ENCODE measurements around the gene EFHC1.

The EFHC1 gene

DNA sequence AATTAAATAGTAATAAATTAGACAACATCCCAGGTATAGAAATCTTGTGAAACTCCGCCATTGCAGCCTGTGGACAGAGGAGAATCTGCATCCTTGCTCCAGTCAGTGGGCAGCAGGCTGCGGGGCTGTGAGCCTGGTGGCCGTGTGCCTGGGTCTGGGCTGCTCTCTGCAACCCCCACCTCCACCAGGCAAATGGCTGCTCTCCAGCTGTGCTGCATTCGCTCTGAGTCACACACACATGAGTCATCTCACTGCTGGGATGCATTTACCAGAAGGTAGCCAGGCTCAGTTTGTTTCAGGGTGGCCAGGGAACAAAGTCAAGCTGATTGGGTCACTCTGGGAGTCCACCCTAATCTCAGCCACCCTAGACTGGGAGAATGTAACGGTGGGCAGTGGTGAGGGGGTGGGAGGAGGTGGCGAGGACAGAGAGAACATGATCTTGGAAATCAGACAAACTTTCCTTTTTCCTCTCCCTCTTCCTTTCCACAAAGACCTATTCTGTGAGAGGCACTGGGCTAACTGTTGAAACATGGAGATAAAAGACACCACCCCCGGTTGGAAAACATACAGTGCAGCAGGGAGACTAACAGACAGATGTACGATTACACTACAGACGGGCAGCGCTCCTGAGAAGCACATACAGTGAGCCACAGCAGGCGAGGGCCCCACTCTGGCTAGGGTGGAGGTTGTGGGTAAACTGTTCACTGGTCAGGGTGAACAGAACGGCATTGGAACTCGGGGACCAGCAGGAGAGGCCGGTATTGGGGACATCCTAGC, 97.5 kb downstream of the EFHC1 start:
- DNase-seq (ENCODE audit: low spot score) = no peak

DNA sequence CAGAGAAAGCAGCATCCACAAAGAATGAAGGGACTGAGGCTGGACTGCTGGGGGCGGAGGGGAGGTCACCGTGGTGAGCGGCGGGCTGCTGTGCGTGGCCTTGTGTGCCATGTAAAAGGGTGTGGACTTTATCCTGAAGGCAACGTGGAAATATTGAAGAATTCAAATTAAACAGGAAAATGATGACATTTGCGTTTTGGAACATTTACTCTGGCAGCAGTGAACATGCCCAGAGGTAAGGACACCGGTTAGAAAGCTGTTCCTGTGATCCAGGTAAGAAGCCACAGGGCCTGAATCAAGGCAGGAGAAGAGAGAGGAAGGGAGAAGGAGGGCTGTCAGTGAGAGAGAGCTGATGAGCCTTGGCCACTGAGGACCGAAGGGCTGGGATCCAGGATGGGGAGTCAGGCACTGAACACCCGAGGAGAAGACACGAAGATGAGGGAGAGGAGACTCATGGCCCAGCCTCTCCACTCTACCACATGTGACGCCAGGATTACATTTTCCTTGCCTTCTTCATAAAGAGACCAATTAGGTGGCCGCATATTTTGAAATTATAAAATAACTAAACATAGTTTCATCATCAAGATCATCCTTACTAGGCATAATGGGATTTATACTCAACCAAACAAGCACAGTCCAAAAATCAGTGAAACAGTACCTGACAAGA, 98.3 kb downstream of the EFHC1 start:
- no peak for DNase-seq (ENCODE audit: low spot score)

DNA sequence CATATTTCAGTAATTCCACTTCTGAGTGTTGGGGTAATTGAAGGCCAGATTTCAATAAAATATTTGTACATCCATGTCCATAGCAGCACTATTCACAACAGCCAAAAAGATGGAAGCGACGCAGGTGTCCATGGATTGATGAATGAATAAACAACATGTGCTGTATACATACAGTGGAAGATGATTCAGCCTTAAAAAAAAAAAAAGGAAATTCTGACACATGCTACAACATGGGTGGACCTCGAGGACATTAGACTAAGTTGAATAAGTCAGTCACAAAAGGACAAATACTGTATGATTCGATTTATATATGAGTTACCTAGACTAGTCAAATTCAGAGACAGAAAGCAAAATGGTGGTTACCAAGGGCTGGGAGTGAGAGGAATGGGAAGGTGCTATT, 99.5 kb downstream of the EFHC1 start:
- no peak for DNase-seq (ENCODE audit: low spot score)

DNA sequence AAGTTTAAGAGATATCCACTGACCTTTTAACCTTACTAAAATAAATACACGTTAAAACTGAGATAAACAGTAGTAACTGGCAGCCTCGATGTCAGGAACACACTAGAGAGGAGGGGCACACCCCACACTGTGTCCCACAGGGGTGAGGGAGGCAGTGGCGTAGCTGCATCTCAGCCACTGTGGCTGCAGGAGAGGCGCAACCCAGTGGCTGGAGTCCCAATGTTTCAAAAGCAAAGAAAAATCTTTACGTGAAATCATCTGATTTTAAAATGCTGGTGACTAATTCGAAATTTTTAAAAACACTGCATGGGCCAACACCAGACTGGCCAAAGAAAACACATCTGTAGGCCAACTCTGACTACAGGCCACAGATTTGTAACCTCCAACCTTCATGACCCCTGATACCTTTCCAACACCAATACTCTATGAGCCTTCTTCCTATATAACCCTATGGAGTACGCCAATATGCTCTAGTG, 102.0 kb downstream of the EFHC1 start:
- DNase-seq (ENCODE audit: low spot score) = no peak

DNA sequence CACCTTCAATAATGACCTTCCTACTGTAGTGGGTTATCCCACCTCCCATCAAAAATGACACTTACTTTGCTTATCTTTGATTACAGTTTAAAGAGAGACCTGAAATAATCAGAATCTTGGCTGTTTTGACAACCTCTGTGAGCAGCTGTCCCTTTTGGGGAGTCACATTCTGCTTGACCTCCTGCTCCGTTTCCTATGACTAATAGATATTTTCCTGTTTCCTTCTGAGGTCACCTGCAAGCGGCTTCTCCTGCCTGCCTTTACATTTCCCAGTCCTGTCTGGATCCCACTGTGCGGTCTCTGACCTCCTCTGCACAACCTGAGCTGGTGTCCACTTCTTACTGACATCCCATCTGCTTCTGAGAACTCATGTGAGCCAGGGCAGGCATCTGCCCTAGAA, 102.5 kb downstream of the EFHC1 start:
- no peak for DNase-seq (ENCODE audit: low spot score)

DNA sequence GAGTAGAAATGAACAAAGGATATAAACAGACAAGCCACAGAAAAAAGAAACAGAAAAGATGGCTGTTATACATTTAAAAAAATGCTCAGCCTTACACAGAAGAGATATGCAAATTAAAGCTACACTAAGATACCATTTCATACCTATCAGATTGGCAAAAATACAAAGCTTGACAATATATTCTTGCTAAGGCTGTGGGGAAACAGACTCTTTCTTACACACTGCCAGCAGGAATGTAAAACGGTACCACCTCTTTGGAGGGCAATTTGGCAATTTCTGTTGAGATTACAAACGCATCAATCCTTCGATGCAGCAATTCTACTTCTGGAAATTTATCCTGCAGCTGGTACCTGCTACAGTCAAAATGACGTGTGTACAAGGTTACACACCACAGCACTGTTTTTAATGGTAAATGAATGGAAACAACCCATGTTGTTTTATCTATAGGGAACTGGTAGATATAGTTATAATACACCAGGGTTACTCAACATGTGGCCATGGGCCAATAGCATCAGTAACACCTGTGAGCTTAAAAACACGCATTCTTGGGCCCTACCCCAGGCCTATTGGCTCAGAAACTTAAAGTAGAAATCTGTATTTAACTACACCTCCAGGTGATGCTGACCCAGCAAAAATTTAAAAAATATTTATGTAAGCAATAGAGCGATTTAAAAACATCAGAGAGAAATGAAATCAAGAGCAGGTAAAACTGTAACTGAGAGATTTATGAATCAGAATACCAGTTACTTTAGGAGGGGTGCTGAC, 103.4 kb downstream of the EFHC1 start:
- no peak for DNase-seq (ENCODE audit: low spot score)

DNA sequence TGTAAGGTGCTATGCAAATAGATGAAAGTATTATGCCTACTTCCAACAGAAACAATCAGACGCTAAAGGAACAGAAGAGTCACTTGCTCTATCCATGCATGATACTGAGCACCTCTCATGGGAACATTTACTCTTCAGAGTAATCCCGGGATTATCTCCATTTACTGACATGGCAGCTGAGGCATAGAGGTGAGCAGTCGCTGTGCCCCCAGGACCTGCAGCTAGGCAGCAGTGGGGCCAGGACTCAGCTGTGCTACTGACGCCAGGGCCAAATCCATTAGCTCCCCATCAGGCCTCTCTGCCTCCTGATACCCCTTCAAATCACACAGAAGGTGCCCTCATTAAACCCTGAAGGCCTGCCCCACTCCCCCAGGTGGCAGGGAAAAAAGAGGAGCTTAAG, 104.8 kb downstream of the EFHC1 start:
- no peak for DNase-seq (ENCODE audit: low spot score)

DNA sequence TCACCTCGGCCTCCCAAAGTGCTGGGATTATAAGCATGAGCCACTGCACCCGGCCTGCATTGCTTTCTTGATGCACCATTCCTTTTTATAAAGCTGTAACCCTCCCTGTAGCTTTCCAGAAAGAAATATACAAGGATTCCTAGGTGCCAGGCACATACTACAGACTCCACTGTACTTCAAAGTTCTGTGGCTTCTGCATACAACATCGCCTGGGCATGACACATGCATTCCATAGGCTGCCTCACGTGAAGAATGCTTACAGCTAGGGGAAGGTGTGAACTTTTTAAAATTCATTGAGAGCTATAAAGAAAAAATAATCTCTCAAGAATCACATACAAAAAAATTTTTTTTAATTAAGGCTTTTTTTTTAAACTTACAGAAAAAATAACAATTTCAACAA, 106.5 kb downstream of the EFHC1 start:
- DNase-seq (ENCODE audit: low spot score) = no peak

DNA sequence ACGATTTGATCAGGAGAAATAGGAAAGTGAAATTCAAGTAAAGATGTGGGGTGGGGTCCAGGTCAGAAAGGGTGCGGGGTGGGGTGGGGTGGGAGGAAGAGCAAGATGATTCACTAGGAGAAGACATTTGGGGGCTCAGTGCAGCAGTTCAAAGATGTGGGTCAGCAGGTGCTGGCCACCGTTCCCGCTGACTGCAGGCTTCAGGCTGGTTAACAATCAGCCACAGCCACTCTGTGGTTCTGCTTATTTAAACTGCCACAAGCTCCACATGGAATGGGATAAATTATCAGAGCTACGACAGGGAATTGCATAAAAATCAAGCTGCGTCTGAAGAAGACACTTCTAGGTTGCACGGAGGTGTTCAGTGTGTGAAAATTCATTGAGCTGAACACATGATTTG, 107.3 kb downstream of the EFHC1 start:
- DNase-seq (ENCODE audit: low spot score) = no peak

DNA sequence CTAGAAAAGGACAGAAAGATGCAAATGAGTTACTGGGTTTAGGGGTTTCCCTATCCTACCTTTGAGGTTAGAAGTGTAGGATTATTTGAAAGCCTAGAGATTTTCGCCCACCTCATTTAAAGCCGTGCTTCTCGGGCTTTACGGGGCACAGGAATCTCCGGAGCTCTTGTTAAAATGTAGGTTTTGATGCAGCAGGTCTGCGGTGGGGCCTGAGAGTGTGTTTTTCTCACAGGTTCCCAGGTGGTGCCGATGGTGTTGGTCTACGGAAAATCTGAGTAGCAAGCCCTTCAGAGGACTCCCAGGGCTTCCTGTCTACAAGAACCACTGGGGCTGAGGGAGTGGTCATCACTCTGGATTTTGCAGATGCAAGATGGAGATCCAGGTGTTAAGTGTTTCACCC, 109.2 kb downstream of the EFHC1 start:
- DNase-seq (ENCODE audit: low spot score) = no peak

DNA sequence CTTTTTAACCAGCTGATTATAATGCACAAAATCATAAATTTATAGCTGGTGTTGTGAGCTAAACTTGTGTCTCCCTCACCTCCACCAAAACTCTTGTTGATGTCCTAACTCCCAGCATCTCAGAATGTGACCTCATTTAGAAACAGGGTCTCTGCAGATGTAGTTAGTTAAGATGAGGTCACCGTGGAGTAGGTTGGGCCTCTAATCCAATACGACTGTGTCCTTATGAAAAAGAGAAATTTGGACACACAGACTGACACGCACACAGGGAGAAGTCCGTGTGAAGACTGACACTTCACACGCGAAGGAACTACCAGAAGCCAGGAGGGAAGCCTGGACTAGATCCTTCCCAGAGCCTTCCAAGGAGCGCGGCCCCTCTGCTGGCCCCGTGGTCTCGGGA, 110.2 kb downstream of the EFHC1 start:
- no peak for DNase-seq (ENCODE audit: low spot score)

DNA sequence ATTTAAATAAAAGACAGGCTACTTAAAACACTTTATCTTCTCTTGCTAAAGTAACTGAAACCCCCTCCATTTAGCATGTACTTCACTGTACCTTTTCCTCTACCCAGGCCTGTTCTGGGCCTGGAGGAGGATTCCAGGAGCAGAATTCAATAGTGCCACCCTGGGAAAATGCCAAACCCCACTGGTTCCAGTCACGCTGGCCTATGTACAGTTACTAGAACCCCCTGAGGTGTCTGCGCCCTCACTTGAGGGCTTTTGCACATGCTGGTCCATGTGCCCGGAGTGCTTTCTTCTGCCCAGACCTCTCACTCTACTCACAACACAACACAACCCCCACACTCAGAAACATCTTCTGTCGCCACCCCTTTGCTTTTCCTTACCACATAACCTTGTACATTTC, 111.3 kb downstream of the EFHC1 start:
- no peak for DNase-seq (ENCODE audit: low spot score)

DNA sequence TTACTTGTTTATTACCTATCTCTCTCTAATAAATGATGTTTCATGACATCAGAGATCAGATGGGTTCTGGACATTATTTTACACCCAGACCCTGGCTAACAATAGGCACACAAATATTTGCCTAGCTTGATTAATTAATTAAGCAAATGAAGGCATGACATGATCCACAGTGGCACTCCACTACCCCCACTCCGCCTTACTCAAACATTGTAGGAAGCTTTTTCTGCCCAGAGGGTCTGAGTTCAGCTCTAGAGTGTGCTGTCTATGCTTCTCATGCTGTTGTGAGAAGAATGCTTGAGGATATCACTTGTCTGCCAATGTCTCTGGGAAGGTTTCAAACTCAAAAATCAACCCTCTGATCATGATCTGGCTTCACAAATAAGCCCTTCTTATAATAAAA, 111.7 kb downstream of the EFHC1 start:
- DNase-seq (ENCODE audit: low spot score) = no peak

DNA sequence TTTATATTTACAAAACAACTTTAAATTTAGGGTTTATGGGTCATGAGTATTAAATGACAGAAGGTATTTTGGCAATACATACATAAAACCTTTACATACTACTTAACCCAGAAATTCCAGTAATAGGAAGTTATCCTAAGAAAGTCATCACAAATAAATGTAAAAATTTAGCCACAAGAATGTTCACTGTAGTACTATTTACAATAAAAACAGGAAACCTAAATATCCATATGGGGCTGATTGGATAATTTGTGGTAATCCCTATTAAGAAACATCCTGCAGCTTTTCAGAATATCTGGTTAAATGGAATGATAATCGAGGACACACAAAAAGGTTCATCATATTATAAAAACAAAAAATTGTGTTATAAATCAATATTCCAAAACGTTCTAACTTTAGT, 112.3 kb downstream of the EFHC1 start:
- no peak for DNase-seq (ENCODE audit: low spot score)

DNA sequence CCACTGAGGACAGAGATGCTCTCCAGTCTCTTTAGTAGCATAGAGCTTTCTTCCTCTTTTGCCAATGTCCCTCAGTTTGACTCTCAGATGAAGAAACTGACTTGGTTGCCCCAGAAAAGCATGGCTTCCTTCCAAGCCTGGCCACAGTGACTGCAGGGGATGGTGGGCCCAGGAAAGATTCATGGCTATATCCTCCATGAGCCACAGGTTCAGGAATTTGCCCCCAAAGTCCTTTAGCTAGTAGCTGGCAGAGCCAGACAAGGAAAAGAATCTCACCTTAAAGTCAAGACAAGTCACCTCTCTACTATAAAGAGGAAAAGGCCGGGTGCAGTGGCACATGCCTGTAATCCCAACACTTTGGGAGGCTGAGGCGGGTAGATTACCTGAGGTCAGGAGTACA, 113.3 kb downstream of the EFHC1 start:
- no peak for DNase-seq (ENCODE audit: low spot score)

DNA sequence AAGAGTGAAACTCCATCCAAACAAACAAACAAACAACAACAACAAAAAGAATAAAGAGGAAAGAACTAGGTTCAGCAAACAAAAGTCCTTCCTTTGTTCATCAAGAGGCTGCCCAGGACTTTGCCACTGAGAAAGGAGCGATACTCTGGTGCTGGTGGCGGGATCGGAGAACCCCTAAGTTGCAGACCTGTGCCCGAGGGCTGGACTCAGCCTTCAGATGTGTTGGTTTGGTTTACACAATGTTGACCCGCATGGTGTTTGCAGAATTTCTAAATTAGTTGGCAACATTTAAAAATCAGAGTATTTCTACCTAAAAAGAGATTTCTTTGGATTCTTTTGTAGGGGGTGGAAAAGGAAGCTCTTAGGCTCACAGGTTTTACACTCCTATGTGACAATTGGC, 114.2 kb downstream of the EFHC1 start:
- no peak for DNase-seq (ENCODE audit: low spot score)

DNA sequence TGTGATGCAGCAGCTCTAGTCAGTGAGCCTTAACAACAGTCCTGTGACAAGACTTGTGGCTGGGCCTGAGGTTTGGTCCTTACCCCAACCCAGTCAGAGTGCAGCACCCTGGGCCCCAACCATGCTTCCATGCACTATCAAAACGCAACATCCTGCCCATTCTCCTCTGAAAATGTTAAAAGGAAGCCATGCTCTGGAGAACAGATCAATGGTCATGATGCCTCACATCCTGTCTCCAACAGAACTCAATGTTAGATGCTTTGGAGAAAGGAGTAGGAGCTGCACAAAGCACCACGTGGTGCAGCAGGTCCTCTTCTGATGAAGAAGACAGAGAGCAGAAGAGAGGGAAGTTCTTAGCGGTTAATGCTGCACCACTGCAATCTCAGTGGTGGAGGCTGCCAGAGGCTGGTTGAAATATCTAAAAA, 114.8 kb downstream of the EFHC1 start:
- no peak for DNase-seq (ENCODE audit: low spot score)

DNA sequence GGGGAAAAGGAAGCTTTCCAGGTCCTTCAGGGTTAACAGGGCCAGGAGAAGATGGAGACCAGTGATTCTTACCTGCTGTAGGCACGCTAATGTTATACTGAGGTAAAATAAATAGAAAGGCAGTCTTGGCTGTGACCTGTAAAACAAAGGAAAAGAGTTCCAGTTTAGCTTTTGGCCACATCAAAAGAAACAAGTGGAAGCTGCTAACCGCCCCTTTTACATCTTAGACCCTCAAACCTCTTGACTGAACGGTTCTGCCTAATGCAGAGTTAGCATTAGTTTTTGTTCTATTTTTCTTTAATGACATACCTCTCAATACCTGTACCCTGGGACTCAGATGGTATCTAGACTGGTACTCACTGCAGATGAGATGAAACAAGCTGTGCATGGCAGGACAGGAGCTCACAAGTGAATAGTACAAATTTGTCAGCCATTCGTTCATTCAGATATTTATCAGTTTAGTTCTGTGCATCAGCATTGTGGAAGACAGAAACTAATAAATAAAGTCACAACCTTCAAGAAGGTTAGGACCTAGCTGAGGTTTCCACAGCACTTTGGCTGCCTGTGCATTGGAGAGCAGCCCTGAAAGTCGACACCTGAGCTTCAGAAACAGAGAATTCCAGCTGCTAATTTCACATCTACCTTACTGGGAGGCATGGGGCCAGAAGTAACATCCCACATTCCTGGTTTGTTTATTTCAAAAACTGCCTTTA, 115.7 kb downstream of the EFHC1 start:
- DNase-seq (ENCODE audit: low spot score) = no peak

DNA sequence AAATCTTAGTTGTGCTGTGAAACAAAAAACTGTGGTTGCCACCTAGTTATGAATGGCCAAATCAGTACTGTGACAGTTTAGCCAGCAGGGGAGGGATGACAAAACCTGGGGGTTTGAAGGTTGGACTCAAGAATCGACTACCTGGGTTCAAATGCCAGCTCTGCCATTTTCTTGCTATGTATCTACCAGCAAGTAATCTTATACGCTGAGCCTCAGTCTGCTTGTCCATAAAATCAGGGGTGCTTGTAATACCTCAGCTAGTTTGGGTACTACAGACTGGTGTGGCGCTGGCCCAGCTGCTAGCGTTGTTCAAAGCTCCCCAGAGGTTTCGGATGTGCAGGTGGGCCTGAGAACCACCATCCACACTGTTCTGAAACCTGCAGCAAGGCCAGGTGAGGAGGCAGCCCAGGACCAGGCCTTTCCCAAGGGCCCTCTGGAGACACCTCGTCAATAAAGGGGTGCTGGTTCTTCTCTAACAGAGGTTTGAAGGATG, 116.3 kb downstream of the EFHC1 start:
- DNase-seq (ENCODE audit: low spot score) = no peak

DNA sequence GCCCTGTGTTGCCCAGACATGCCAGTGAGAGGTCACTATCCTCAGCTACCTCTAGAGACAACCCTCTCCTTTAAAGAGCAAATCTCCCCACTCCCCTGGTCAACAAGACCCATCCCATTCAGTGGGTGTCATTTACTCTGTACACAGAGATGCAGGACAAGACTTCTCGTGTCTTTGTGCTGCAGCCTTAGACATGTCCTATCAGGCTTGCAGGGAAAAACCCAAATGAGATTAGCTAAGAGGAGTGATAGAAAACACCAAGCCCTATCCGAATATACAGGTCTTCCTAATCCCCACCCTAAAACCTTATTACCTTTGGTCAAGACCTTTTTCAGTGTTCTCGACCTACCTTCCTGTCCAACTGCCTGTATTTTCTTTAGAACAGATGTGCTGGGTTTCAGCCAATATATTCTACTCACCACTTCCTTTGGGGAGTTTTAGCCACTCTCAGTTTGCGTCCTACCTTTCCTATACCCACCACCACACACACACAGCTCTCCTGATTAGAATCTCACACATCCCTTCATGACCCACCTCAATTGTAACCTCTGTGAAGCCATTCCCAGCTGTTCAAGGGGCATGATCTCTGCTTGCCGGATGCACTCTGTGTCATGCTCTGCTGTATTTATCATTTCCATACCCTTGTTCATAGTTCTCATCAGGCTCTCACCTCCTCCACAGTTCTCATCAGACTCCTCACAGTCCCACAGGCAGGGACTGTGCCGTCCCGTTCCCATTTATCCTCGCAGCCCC, 117.0 kb downstream of the EFHC1 start:
- no peak for DNase-seq (ENCODE audit: low spot score)

Data from SK-N-DZ (cell line).